Retinal pigment epithelial cell (primary cell): Measurements from ENCODE around the gene TOX4.

Experiments
- DNase-seq: peaks from one replicate; pipeline ENCODE4 v3.0.0-alpha.2; 2010; ENCODE audit warnings: low read depth
- H3K4me3 ChIP-seq: 2 replicates; pipeline ENCODE4 v1.5.1; 2011; ENCODE audit warnings: mild to moderate bottlenecking, low read length, control low read depth, moderate library complexity
- TF ChIP-seq, protein P1 (sequence below): conservative IDR thresholded peaks from 2 replicates; pipeline ENCODE4 v1.5.1; 2011; ENCODE audit warnings: low read depth, low read length, control low read depth, inconsistent platforms

TOX4 gene

DNA sequence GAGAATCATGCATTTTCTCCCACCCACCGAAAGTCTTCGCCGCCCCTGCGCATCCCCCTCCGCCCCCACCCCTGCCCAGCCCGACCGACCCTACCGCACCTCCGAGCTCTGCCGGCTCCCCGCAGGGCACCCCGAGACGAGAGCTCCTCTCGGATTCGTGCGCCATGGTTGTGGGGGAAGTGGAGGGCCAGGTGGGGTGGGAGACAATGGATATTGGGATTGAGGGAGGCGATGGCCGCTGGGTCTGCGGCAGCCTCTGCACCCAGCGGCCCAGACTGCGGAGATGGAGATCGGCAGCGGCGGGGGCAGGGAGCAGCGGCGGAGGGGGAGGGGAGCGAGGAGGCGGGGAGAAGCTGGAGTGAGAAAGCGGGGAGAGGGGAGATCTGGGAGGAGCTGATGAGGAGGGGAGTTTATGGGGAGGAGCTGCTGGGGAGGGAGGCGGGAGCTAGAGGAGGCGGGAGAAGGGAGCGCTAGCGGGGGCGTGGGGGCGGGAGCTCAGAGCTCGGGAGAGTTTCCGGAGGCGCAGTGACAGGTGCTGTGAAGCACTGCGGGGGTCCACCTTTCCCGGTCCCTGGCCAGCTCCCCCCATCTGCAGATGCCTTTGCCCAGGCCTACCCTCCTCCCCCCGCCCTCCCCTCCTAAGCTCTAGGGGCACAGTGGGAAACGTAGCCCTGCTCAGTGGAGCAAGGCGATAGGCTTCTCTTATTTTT, 49.1 kb downstream of the TOX4 start, which contains the start of gene SALL2:
TSS of gene SALL2 (minus strand) at position 385 of the 710 bp plus-strand sequence. CDS start at position 166, 219 bp downstream.
- TF ChIP-seq, protein P1, sequence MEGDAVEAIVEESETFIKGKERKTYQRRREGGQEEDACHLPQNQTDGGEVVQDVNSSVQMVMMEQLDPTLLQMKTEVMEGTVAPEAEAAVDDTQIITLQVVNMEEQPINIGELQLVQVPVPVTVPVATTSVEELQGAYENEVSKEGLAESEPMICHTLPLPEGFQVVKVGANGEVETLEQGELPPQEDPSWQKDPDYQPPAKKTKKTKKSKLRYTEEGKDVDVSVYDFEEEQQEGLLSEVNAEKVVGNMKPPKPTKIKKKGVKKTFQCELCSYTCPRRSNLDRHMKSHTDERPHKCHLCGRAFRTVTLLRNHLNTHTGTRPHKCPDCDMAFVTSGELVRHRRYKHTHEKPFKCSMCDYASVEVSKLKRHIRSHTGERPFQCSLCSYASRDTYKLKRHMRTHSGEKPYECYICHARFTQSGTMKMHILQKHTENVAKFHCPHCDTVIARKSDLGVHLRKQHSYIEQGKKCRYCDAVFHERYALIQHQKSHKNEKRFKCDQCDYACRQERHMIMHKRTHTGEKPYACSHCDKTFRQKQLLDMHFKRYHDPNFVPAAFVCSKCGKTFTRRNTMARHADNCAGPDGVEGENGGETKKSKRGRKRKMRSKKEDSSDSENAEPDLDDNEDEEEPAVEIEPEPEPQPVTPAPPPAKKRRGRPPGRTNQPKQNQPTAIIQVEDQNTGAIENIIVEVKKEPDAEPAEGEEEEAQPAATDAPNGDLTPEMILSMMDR = no peak
- DNase-seq = peak; percentile 49

GRCh38 chr14:21526672-21527317, 49.8 kb downstream of the TOX4 start:
- peak overlapping the region; percentile 77 for H3K4me3 ChIP-seq
- TF ChIP-seq, protein P1 = no peak
- no peak for DNase-seq

More for the DNA sequence above, 49.1 kb downstream of the TOX4 start, which contains the start of gene SALL2:
- peak within 1 kb of the TSS; percentile 77 for H3K4me3 ChIP-seq

- TF ChIP-seq, protein P1 = no peak
- H3K4me3 ChIP-seq = no peak overlapping the region
- DNase-seq = no peak
Measured at GRCh38 chr14:21527318-21527679, 50.3 kb downstream of the TOX4 start.

DNA sequence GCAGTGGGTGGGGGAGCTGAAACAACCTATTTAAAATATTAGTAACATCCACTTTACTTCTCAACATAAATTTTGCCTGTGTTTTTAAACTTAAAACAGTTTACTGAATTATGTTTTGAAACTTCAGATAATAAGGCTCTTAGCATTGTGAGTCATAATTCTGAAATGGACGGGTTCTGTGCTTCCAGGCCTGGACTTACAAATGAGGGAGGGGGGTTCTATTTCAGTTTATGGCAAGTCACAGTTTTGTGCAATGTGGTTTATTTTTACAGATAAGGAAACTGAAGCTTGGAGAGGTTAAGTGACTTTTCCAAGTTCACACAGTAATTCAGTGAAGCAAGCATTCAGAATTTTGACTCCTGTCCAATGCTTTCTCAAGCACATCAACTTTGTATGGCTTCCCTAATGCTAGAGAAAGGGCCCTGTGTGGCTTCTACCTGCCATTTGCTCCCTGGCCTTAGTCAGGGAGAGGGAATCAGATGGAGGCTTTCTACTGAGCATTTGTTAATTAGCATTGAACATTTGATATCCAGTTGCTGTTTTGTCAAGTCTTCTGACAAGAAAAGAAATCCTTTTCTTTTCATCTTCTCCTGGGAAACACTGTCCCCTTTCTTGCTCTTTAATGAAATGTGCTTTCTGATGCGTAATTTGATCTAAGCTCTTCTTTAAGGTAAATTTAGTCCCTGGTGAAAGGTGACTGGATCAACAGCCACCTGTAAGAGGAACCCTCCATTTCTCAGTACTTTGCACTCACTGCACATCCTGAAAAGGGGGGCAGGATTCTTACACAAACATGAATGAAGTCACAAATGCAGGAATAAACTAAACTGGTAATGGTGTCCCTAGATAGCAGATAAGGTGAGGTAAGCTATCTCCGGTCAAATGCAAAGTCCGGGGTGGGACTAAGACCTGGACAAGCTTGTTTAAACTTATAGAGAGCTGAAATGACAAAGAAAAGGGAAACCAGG, 51.7 kb downstream of the TOX4 start:
- TF ChIP-seq, protein P1 = no peak
- no peak for DNase-seq
- H3K4me3 ChIP-seq = no peak overlapping the region

- no peak overlapping the region for H3K4me3 ChIP-seq
- no peak for DNase-seq
- TF ChIP-seq, protein P1 = no peak
Measured at GRCh38 chr14:21529515-21529914, 52.5 kb downstream of the TOX4 start.

GRCh38 chr14:21533294-21533693, 56.3 kb downstream of the TOX4 start:
- TF ChIP-seq, protein P1 = no peak
- no peak for DNase-seq
- H3K4me3 ChIP-seq = no peak overlapping the region
